GM15510 (cell line): ENCODE results near the gene SNX3.

ENCODE experiments used
- POLR2A ChIP-seq: IDR thresholded peaks from 3 replicates; pipeline ENCODE4 v1.6.1; 2011; ENCODE audit warnings: borderline replicate concordance; ENCODE audit not compliant: insufficient read length; ENCODE audit errors: extremely low read depth

Gene SNX3

DNA sequence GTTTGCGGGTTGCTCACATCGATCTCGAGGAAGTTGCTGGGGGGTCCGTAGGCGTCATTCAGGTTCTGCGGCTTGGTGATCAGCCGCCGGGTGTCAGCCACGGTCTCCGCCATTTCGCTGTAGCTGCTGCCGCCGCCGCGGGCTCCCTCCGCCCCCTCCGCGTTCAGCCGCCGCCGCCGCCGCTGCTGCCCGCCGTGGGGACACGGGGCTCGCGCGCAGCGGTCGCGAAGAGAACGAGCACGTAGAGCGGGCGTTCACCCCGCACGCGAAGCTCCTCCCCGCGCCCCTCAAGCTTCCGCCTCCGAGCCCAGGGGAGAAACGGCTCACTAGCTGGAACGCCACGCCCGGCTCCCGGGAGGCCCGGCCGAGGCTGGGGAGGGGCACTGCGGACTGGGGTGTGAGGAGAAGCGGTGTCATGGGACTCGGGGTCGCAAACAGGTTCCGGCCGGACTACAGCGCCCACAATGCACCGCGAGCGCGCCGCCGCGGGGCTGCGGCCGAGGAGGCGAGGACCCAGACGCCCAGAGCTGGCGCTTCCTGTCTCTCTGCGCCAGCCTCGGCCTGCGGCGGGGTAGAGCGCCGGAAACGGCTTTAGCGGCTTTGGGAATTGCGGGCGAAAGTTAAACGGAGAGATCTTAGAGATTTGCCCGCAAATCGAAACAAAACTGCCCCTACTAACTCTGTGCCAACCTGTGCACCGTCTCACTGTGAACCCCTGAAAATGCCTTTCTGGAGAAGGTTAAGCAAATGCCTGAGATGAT lies at the start of gene SNX3:
SNX3 (minus strand) TSS at position 232 of the 761 bp plus-strand sequence; CDS start at position 113, 119 bp downstream.
- peak; percentile 80 for TF ChIP-seq POLR2A

DNA sequence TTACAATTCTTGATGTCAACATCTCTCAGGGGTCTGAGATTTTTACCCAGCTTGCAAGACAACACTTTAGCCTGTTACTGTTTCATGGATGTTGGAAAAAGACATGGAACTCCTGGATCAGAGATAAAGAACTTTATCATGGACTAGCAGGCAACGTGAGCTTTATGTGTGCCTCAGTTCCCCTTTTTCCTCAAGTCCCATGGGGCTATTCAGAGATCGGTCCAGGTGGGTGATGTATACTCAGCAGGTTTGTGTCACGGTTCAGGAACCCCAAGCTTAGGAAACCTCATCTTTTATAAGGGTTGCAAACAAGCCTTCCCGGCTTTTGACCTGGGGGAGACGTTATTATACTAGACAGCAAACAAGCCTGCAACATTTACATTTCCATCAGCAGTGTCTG lies 49.0 kb upstream of the SNX3 start:
- no peak for TF ChIP-seq POLR2A

DNA sequence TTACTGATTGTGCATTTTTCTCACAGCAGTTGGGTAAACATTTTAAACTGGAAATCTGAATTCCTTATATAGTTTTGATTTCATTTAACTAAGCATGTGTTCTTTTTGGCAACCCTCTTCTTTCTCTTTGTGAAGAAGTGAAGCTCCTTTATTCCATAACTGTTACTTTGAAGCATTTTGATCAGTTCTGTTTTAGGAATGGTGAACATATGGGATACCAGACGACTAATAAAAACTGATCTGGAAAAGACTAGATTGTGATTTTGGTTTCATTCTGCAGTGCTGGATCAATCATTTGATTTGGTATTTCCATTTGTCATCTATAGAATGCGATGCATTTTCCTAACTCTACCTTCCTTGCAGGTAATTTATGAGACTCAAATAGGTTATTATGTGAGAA lies 43.8 kb upstream of the SNX3 start:
- TF ChIP-seq POLR2A, result no peak

DNA sequence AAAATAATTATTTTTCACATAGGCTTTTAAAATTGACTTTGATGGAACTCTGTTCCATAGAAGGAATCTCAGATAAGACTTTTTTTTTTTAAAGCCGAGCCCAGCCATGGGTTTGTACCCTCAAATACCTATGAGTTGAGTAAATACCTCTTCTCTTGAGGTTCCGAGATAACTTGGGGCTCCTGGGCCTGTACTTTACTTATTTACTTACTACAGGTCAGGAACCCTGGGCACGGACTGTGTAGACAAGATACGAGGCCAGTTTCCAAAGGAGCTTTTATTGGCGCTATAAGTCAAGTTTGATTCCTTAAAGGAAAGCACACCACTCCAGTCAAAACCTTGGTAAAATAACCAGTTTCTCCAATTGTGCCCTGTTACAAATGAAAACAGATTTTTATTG lies 41.5 kb upstream of the SNX3 start:
- no peak for TF ChIP-seq POLR2A

DNA sequence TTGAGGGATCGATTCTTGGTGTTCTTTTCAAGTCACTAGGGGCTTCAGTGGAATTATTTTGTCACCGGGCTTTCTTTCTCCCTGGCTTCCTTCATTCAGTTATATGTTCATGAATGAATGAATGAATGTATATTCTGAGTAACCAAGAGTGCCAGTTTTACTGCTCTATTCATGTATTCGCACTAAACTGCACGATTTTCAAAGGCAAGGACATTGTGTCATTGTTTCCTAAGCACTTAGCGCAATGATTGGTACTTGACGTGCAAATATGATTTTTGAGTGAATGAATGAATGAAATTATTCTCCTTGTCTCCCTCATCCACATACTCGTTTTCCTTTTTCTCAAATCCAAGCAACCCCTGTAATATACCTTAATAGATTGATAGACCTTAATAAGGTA lies 34.8 kb upstream of the SNX3 start:
- no peak for TF ChIP-seq POLR2A

DNA sequence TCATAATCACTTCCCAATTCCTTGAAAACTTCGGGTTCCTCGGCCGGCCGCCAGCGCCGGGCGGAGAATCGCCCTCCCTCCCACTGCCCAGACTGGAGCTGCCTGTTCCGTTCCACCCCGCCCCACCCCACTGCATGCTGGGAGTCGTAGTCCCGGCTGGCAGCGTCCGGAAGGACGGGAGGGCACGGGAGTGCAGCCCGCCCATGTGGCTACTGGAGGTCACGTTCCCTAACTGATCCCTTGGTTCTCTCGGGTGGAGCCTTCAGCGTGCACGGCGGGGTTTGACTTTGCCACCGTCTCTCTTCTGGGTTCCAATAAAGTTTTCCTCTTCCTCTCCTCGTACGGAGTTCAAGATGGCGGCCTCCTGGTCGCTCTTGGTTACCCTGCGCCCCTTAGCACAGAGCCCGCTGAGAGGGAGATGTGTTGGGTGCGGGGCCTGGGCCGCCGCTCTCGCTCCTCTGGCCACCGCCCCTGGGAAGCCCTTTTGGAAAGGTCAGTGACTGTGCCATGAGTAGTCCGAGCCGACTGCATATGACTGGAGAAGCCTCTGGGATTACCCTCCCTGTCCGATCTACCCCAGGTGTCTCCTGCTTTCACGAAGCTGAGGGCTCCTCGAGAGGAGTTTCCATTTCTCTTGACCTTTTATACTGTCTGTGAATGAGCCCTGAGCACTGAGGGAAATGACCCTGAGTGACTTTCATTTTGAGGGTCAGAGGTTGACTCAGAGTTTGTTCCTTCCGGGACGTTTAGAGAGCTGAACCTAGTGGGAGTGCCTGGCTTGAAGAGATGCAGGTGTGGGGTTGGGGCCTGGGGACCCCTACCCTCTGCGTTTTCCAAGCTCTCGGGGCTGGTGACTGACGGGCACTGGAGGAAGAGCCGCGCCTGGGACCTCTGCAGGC lies 34.1 kb upstream of the SNX3 start, which contains the start of gene AFG1L:
AFG1L (plus strand) TSS at position 328 of the 899 bp plus-strand sequence; CDS start at position 354, 26 bp downstream.
- TF ChIP-seq POLR2A, result peak; percentile 61

DNA sequence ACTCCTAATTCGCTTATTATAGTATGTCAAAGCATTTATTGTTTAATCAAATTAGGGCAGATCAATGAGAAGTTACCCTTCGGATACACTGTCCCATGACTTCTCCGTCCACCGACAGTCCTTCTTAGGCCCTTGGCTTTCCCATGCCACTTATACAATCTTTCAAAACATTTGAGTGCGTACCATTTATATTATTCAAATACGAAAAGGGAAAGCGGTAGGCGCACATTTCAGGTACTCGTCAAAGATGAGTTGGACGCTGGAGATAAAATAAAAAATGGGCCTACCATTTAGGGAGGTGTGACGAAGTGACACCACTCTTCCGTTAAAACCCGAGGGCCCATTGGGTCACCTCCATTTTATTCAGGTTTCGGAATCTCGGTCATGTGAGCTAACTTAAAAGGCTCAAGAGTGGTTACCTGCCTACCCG lies 33.5 kb upstream of the SNX3 start:
- no peak for TF ChIP-seq POLR2A

DNA sequence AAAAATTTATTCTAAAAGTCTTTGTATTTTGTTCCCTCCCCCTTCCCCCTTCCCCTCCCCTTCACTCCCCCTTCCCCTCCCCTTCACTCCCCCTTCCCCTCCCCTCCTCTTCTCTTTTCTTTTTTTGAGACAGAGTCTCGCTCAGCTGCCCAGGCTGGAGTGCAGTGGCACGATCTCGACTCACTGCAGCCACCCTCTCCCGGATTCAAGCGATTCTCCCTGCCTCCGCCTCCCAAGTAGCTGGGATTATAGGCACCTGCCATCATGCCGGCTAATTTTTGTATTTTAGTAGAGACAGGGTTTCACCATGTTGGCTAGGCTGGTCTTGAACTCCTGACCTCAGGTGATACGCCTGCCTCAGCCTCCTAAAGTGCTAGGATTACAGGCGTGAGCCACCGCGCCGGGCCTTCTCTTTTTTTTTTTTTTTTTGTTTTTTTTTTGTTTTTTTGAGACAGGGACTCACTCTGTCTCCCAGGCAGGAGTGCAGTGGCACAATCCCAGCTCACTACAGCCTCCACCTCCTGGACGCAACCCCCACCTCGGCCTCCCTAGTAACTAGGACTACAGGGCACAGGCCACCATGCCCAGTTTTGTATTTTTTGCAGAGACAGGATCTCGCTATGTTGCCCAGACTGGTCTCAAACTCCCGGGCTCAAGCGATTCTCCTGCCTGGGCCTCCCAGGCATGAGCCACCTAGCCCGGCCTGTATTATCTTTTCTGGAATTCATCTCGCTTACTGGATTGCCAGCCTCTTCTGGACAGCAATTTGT lies 32.9 kb upstream of the SNX3 start:
- no peak for TF ChIP-seq POLR2A

DNA sequence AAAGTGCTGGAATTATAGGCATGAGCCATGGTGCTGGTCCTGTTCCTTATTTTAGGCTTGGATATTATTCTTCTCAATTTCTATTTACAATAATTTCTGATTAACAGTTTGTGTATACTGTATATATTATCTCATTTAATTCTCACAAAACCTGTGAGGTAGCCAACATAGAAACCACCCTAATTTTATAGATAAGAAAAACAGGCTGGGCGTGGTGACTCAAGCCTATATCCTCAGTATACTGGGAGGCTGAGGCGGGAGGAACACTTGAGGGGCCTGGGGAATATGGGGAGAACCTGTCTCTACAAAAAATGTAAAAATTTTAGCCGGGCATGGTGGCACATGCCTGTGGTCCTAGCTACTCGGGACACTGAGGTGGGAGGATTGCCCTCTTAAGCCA lies 30.3 kb upstream of the SNX3 start:
- TF ChIP-seq POLR2A, result no peak

DNA sequence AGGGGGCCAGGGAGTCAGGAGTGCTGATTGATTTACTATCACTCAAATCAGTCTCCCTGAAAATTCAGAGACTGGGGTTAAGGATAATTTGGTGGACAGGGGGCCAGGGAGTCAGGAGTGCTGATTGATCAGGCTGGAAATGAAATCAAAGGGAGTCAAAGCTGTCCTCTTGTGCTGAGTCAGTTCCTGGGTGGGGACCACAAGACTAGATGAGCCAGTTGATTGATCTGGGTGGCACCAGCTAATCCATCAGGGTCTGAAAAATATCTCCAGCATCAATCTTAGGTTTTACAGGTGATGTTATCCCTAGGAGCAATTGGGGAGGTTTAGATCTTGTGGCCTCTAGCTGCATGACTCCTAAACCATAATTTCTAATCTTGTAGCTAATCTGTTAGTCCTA lies 27.9 kb upstream of the SNX3 start:
- TF ChIP-seq POLR2A, result no peak

DNA sequence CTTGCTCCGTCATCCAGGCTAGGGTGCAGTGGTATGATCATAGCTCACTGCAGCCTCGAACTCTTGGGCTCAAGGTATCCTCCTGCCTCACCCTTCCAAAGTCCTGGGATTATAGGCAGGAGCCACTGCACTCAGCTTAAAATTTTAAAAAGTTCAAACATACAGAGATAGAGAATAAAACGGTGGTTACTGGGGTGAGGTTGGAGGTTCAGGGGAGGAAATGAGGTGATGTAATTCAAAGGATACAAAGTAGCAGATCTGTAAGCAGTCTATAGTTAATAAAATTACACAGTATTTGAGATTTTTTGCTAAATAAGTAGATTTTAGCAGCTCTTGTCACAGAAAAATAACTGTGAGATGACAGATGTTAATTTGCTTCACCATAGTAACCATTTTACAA lies 26.5 kb upstream of the SNX3 start:
- no peak for TF ChIP-seq POLR2A

DNA sequence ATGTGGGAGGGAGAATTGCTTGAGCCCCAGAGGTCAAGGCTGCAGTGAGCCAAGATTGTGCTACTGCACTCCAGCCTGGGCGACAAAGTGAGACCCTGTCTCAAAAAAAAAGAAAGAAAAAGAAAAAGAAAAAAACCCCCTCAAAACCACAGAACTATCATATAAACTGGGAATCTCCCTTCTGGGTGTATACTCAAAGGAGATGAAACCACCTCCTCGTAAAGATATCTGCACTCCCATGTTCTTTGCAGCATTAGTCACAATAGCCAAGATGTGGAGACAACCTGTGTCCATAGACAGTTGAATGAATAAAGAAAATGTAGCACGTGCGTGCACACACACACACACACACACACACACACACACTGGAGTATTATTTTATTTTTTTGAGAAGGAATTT lies 25.5 kb upstream of the SNX3 start:
- TF ChIP-seq POLR2A, result no peak

DNA sequence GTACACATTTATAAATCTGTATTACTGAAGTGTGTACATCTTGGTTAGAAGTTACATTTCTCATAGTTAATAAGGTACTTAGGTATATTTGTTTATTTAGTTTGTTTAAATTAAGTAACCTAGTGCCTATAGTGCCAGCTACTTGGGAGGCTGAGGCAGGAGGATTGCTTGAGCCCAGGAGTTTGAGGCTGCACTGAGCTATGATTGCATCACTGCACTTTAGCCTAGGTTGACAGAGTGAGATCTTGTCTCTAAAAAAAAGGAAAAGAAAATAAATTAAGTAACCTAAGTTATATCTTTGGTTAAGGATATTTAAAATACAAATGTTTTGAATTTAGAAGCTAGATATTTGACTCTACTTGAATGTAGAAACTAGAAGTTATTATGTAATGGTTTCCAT lies 24.5 kb upstream of the SNX3 start:
- TF ChIP-seq POLR2A, result no peak

DNA sequence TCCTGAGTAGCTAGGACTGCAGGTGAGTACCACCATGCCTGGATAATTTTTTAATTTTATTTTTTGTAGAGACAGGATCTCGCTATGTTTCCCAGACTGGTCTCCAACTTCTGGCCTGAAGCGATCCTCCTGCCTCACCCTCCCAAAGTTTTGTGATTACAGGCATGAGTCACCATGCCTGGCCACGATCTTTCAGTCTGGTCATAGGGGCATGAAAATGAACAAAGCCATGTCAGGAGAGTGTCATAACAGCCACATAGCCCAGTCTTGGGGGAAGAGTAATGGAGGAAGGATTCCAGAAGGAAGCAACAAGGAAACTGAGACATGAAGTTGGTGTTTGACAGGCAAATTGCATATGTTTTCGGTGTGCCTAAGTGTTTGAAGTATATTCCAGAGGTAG lies 17.0 kb upstream of the SNX3 start:
- TF ChIP-seq POLR2A, result no peak

DNA sequence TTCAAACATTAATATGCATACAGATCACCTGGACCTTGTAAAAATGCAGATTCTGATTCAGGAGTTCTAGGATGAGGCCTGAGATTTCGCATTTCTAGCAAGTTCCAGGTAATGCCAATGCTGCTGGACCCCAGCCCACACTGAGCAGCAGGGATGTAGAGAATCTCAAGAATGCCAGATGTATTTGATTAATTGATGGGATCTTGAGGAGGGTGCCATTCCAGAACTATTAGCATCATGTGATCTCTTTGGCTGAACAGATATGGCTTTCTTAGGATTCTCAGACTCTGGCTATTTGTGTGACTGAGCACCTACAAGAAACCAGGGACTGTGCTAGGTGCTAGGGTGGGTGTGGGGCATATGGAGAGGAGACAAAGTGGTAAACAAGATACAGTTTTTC lies 16.5 kb upstream of the SNX3 start:
- no peak for TF ChIP-seq POLR2A
